Stimulated activated CD8-positive, alpha-beta memory T cell treated with anti-CD3 and anti-CD28 coated beads, Interleukin-7, amount 100 ng/mL, for 4 hours (primary cell): ENCODE results near the gene OPA3.

Experiments
- DNase-seq, 2 donors: peaks; one replicate each; pipeline ENCODE4 v3.0.0-alpha.2; 2020; ENCODE audit warnings: low read depth in 2 of 2

OPA3 gene

DNA sequence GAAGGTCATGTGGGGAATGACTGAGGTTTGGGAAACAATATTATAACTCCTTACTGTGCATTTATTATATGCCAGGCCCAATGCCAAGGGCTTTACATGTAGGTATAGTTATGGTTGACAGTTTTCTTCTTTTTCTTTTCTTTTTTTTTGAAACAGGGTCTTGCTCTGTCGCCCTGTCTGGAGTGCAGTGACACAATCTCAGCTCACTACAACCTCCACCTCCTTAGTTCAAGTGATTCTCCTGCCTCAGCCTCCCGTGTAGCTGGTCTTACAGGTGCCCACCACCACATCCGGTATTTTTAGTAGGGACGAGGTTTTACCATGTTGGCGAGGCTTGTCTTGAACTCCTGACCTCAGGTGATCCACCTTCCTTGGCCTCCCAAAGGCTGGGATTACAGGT is 101.6 kb downstream of the OPA3 start:
- no peak for DNase-seq

DNA sequence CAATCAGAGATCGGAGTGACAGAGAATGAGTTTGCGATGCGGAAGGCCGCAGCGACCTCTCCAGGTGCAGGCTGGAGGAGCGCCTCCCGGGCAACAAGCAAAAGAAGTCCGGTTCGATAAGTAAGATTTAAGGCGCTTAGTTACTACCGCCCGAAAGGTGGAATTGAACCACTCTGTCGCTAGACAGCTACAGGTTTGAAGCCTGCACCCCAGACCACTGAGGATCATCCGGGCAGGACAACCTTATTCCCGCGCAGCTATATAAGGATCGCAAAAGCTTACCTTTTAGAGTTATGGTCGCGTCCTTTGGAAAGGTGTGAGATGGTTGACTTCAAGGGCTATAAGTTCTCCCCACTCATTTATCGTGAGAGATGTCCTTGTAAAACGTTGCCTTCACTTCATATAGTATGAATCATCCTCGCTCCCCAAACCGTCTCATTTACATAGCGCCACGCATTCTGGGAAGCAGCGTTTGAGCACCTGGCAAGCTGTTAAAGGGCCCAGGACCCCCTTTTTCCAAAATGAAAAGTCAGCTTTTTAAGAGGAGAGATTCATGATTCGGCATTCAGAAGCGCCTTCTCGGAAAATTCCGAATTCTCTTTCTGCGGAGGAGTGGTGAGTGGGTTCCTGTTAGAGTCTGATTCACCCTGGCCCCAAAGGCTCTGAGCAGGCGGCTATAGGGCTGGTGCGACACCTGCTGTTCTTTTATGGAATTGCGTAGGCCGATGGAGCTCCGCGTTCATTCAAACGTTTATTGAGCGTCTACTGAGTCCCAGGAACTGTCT is 106.0 kb downstream of the OPA3 start:
- peak; percentile 82 to 90 for DNase-seq

DNA sequence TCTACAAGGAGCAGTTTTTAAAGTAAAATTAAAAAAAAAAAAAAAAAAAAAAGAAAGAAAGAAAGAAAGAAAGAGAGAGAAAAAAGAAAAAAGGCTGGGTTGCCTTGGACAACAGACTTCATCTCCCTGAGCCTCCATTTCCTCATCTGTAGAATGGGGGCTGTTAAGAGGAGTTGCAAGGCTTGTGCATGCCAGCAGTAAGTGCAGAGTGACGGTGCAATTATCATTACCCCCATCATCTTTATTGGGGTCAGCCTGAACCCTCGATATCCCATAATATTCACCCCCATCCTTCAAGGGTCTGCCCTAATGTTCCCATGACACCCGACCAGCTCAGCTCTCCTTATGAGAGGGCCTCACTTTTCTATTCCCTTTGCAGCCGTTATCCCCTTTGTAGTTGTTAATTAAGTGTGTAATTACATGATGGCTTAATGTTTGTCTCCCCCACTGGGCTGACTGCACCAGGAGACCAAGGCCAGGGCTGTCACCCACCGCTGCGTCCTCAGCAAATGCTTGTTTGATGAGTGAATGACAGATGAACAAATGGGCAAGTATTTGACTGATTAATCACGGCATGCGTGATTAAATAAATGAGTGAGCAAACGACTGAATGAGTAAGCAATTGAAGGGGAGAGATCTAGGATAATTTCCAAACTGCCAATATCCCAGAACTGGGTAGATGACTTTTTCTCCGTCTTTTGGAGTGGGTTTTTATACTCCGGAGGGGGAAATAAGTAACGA is 106.7 kb downstream of the OPA3 start:
- no peak for DNase-seq
